GM23338 (cell line): Measurements from ENCODE around the gene SCP2. TPM values are rescaled to one million over a fixed set of nuclear protein-coding genes. Genes with fewer than 3 reads are reported as not detected.

Experiments used
- ATAC-seq: fragments of 200-7000 bp; cut with Tn5 transposase; 3 replicates; pipeline ENCODE4 v1.9.1; 2020
- DNase-seq: peaks from one replicate; pipeline ENCODE4 v3.0.0-alpha.2; 2015; ENCODE audit warnings: low spot score
- H2AFZ ChIP-seq: fragments of 200-600 bp; sonication (generic); 2 replicates; pipeline ENCODE4 v1.8.0; 2016; ENCODE audit warnings: antibody characterized with exemption, mild to moderate bottlenecking, moderate library complexity
- H3F3A ChIP-seq: fragments of 200-600 bp; sonication (generic); replicated peaks from 2 replicates; pipeline ENCODE4 v1.8.0; 2017; ENCODE audit warnings: antibody characterized with exemption, mixed run types, low read depth
- H3K27ac ChIP-seq: fragments of 200-600 bp; sonication (generic); 2 replicates; pipeline ENCODE4 v1.6.1; 2016; ENCODE audit warnings: low read depth
- H3K27me3 ChIP-seq: fragments of 200-600 bp; sonication (generic); 2 replicates; pipeline ENCODE4 v1.8.0; 2016; ENCODE audit warnings: mild to moderate bottlenecking, mixed run types, moderate library complexity; ENCODE audit not compliant: insufficient read depth
- H3K36me3 ChIP-seq: fragments of 200-600 bp; sonication (generic); 2 replicates; pipeline ENCODE4 v1.8.0; 2016; ENCODE audit warnings: mild to moderate bottlenecking; ENCODE audit not compliant: insufficient read depth
- H3K4me1 ChIP-seq: fragments of 200-600 bp; sonication (generic); 2 replicates; pipeline ENCODE4 v1.8.0; 2016; ENCODE audit warnings: mild to moderate bottlenecking, moderate library complexity; ENCODE audit not compliant: insufficient read depth
- H3K4me2 ChIP-seq: fragments of 200-600 bp; sonication (generic); 2 replicates; pipeline ENCODE4 v1.7.1; 2017; ENCODE audit warnings: mixed run types
- H3K4me3 ChIP-seq: fragments of 200-600 bp; sonication (generic); 2 replicates; pipeline ENCODE4 v1.6.1; 2016; ENCODE audit warnings: mixed run types
- H3K79me2 ChIP-seq: fragments of 200-600 bp; sonication (generic); replicated peaks from 2 replicates; pipeline ENCODE4 v1.8.0; 2017; ENCODE audit warnings: mild to moderate bottlenecking; ENCODE audit not compliant: insufficient read depth
- H3K9me2 ChIP-seq: fragments of 200-600 bp; sonication (generic); 2 replicates; pipeline ENCODE4 v1.8.0; 2017; ENCODE audit not compliant: insufficient read depth
- H4K20me1 ChIP-seq: fragments of 200-600 bp; sonication (generic); replicated peaks from 2 replicates; pipeline ENCODE4 v1.8.0; 2017; ENCODE audit warnings: mild to moderate bottlenecking; ENCODE audit not compliant: insufficient read depth
- H3K27ac Mint-ChIP-seq: 2 replicates; pipeline ENCODE4 v1.8.0; 2020; ENCODE audit warnings: inconsistent platforms, mild to moderate bottlenecking, moderate library complexity, mixed read lengths
- H3K27me3 Mint-ChIP-seq: 3 replicates; pipeline ENCODE4 v1.8.0; 2022; ENCODE audit warnings: low read depth, mild to moderate bottlenecking, moderate library complexity, mixed read lengths, inconsistent platforms; ENCODE audit not compliant: insufficient read depth, poor library complexity
- H3K36me3 Mint-ChIP-seq: 3 replicates; pipeline ENCODE4 v1.8.0; 2021; ENCODE audit warnings: low read depth, mild to moderate bottlenecking, inconsistent platforms, moderate library complexity, mixed read lengths
- H3K4me1 Mint-ChIP-seq: 3 replicates; pipeline ENCODE4 v1.8.0; 2020; ENCODE audit warnings: mild to moderate bottlenecking, inconsistent platforms, mixed read lengths
- H3K4me3 Mint-ChIP-seq: 3 replicates; pipeline ENCODE4 v1.8.0; 2021; ENCODE audit warnings: moderate library complexity, mild to moderate bottlenecking, inconsistent platforms, mixed read lengths
- H3K9me3 Mint-ChIP-seq: 3 replicates; pipeline ENCODE4 v1.8.0; 2020; ENCODE audit warnings: moderate library complexity, mild to moderate bottlenecking, inconsistent platforms, mixed read lengths
- CTCF ChIP-seq, 2 experiments: fragments of 200-600 bp in 1 of 2; sonication (generic) in 1 of 2; conservative IDR thresholded peaks; 2 replicates each; pipeline versions ENCODE4 v1.5.1 to v1.6.1; 2016 to 2017; ENCODE audit warnings: antibody characterized with exemption in 2 of 2, low read depth in 2 of 2, mild to moderate bottlenecking in 2 of 2, moderate library complexity in 1 of 2
- ETS1 ChIP-seq: IDR thresholded peaks from 2 replicates; pipeline ENCODE4 v1.6.1; 2016; ENCODE audit warnings: antibody characterized with exemption
- NANOG ChIP-seq: IDR thresholded peaks from 2 replicates; pipeline ENCODE4 v1.6.1; 2016; ENCODE audit warnings: antibody characterized with exemption, borderline replicate concordance
- POLR2AphosphoS5 ChIP-seq: IDR thresholded peaks from 2 replicates; pipeline ENCODE4 v1.6.1; 2016; ENCODE audit warnings: antibody characterized with exemption, low read depth
- REST ChIP-seq: IDR thresholded peaks from one replicate; pipeline ENCODE4 v1.6.1; 2018; ENCODE audit warnings: antibody characterized with exemption; ENCODE audit not compliant: unreplicated experiment
- STAT1 ChIP-seq: IDR thresholded peaks from one replicate; pipeline ENCODE4 v1.6.1; 2016; ENCODE audit warnings: antibody characterized with exemption; ENCODE audit not compliant: unreplicated experiment
- ZNF114 ChIP-seq: fragments of 250-450 bp; sonication (Bioruptor Pico); IDR thresholded peaks from 2 replicates; pipeline ENCODE4 v1.5.0; 2020; ENCODE audit warnings: mild to moderate bottlenecking, moderate library complexity
- ZNF331 ChIP-seq: fragments of 250-450 bp; sonication (Bioruptor Pico); IDR thresholded peaks from 2 replicates; pipeline ENCODE4 v1.5.0; 2020; ENCODE audit warnings: low read depth, mild to moderate bottlenecking, moderate library complexity
- polyA plus RNA-seq: library from polyadenylated mRNA; unstranded; fragments of >200 nt; fragmentation: Nextera tagmentation; extraction: Ambion mirVana; gene quantifications from 2 replicates; pipeline ENCODE4 v1.2.1, GENCODE V29; 2016
- total RNA-seq: library from RNA; depleted of rRNA; stranded (reverse); fragments of >200 nt; shearing (Covaris generic); gene quantifications from 2 replicates; pipeline ENCODE4 v1.2.3, GENCODE V29; 2014

SCP2 gene
- total and polyA plus RNA-seq, 2 experiments from 2014 or later = 66.3 to 116 TPM

GRCh38 chr1:52904927-52905698 is 22.0 kb upstream of the SCP2 start:
- H3K9me2 ChIP-seq = no peaks in the 10 kb centered on the region
- peak; percentile 96 for ATAC-seq
- H3K27ac ChIP-seq = no peak overlapping the region
- H3K4me3 Mint-ChIP-seq = no peak overlapping the region; the same call in 2 of the 3 replicates
- no peak for TF ChIP-seq POLR2AphosphoS5
- no peak for TF ChIP-seq REST
- TF ChIP-seq ZNF114 (CRISPR knock-in tag) = no peak
- TF ChIP-seq CTCF (conservative IDR thresholded peaks at IDR 0.05; ENCODE audit: low read depth in 2 of 2) = peak; percentile 57 to 69
- H3K4me1 ChIP-seq = peaks cover 22% of the 10 kb centered on the region
- H3K27ac Mint-ChIP-seq = no peak overlapping the region
- no peaks in the 10 kb centered on the region for H4K20me1 ChIP-seq
- peaks cover 6% of the 10 kb centered on the region for H3K27me3 Mint-ChIP-seq
- H3K36me3 Mint-ChIP-seq = no peaks in the 10 kb centered on the region
- no peak overlapping the region for H3K4me3 ChIP-seq
- H3K9me3 Mint-ChIP-seq = no peaks in the 10 kb centered on the region
- 0 out of 2 replicates have a peak overlapping the region, but pooled peaks have one; percentile 8 for H2AFZ ChIP-seq
- H3K79me2 ChIP-seq = no peaks in the 10 kb centered on the region
- no peak overlapping the region for H3K4me2 ChIP-seq
- no peaks in the 10 kb centered on the region for H3K36me3 ChIP-seq
- H3K27me3 ChIP-seq = no peaks in the 10 kb centered on the region
- peaks cover 24% of the 10 kb centered on the region for H3K4me1 Mint-ChIP-seq
- H3F3A ChIP-seq = no peaks in the 10 kb centered on the region
- DNase-seq = peak; percentile 87

- Mint-ChIP-seq H3K9me3 (no peaks in the 10 kb centered on the region), H3K27me3 (peaks cover 6% of the 10 kb centered on the region), H3K27ac (no peak overlapping the region), H3K36me3 (no peaks in the 10 kb centered on the region), H3K4me1 (peaks cover 19% of the 10 kb centered on the region), H3K4me3 (no peak overlapping the region)
- Histone ChIP-seq H2AFZ (no peak overlapping the region), H3K36me3 (no peaks in the 10 kb centered on the region), H3K4me2 (no peak overlapping the region), H3F3A (no peaks in the 10 kb centered on the region), H3K9me2 (no peaks in the 10 kb centered on the region), H3K4me3 (no peak overlapping the region), H4K20me1 (no peaks in the 10 kb centered on the region), H3K79me2 (no peaks in the 10 kb centered on the region), H3K27ac (no peak overlapping the region), H3K4me1 (peaks cover 13% of the 10 kb centered on the region; the same call in 1 of the 2 replicates), H3K27me3 (no peaks in the 10 kb centered on the region)
- DNase-seq (no peak), ATAC-seq (no peak)
- TF ChIP-seq ZNF114 (CRISPR knock-in tag) (no peak), ETS1 (no peak), CTCF (conservative IDR thresholded peaks at IDR 0.05; ENCODE audit: low read depth in 2 of 2) (no peak), STAT1 (no peak), ZNF331 (CRISPR knock-in tag) (no peak), NANOG (no peak)
Measured at GRCh38 chr1:52906135-52906603, 20.9 kb upstream of the SCP2 start.
